ENCODE results near the gene RPL28.

Gene RPL28

GRCh38 chr19:55432241-55432959 lies 46.7 kb downstream of the RPL28 start:
- TF ChIP-seq SIN3A (IDR thresholded peaks at IDR 0.05; ENCODE audit: borderline replicate concordance, insufficient read depth, low read length) = no peak

- TF ChIP-seq REST (IDR thresholded peaks at IDR 0.05; ENCODE audit: insufficient read depth in 1 of 2, low read depth in 2 of 2, low read length in 2 of 2) (no peak), FOXP2 (optimal IDR thresholded peaks at IDR 0.05; ENCODE audit: borderline replicate concordance, extremely low read depth, extremely low read length, insufficient read depth) (no peak), SIN3A (IDR thresholded peaks at IDR 0.05; ENCODE audit: borderline replicate concordance, insufficient read depth, low read length) (no peak), TAF1 (IDR thresholded peaks at IDR 0.05; ENCODE audit: borderline replicate concordance, insufficient read depth, low read length) (no peak), POLR2AphosphoS5 (IDR thresholded peaks at IDR 0.05; ENCODE audit: low read depth, low read length) (no peak)
Measured at GRCh38 chr19:55433292-55433691, 47.6 kb downstream of the RPL28 start.

- no peak for TF ChIP-seq REST (IDR thresholded peaks at IDR 0.05; ENCODE audit: insufficient read depth in 1 of 2, low read depth in 2 of 2, low read length in 2 of 2)
- TF ChIP-seq FOXP2 (optimal IDR thresholded peaks at IDR 0.05; ENCODE audit: borderline replicate concordance, extremely low read depth, extremely low read length, insufficient read depth) = no peak
- no peak for TF ChIP-seq SIN3A (IDR thresholded peaks at IDR 0.05; ENCODE audit: borderline replicate concordance, insufficient read depth, low read length)
- TF ChIP-seq TAF1 (IDR thresholded peaks at IDR 0.05; ENCODE audit: borderline replicate concordance, insufficient read depth, low read length) = no peak
- TF ChIP-seq POLR2AphosphoS5 (IDR thresholded peaks at IDR 0.05; ENCODE audit: low read depth, low read length) = no peak
Measured at GRCh38 chr19:55434356-55434919, 48.7 kb downstream of the RPL28 start.

- no peak for TF ChIP-seq REST (IDR thresholded peaks at IDR 0.05; ENCODE audit: insufficient read depth in 1 of 2, low read depth in 2 of 2, low read length in 2 of 2)
- TF ChIP-seq TAF1 (IDR thresholded peaks at IDR 0.05; ENCODE audit: borderline replicate concordance, insufficient read depth, low read length) = no peak
- no peak for TF ChIP-seq FOXP2 (optimal IDR thresholded peaks at IDR 0.05; ENCODE audit: borderline replicate concordance, extremely low read depth, extremely low read length, insufficient read depth)
- no peak for TF ChIP-seq POLR2AphosphoS5 (IDR thresholded peaks at IDR 0.05; ENCODE audit: low read depth, low read length)
Measured at GRCh38 chr19:55435020-55435419, 49.3 kb downstream of the RPL28 start.

- TF ChIP-seq SIN3A (IDR thresholded peaks at IDR 0.05; ENCODE audit: borderline replicate concordance, insufficient read depth, low read length) (no peak), TAF1 (IDR thresholded peaks at IDR 0.05; ENCODE audit: borderline replicate concordance, insufficient read depth, low read length) (no peak), REST (IDR thresholded peaks at IDR 0.05; ENCODE audit: insufficient read depth in 1 of 2, low read depth in 2 of 2, low read length in 2 of 2) (no peak; a peak in 1 of 4 replicates), POLR2AphosphoS5 (IDR thresholded peaks at IDR 0.05; ENCODE audit: low read depth, low read length) (no peak), FOXP2 (optimal IDR thresholded peaks at IDR 0.05; ENCODE audit: borderline replicate concordance, extremely low read depth, extremely low read length, insufficient read depth) (no peak)
Measured at GRCh38 chr19:55436847-55437246, 51.1 kb downstream of the RPL28 start.

Measured in PFSK-1 (cell line).